HG03378 (cell line): ENCODE results near the gene TAS2R60.

ENCODE experiments used
- ATAC-seq: cut with Tn5 transposase; IDR thresholded peaks from one replicate; pipeline ENCODE4 v1.9.1; 2021; ENCODE audit warnings: mild to moderate bottlenecking, moderate library complexity; ENCODE audit not compliant: unreplicated experiment

TAS2R60 gene

GRCh38 chr7:143437578-143437977 is 5.7 kb upstream of the TAS2R60 start:
- peak; percentile 37 for ATAC-seq

GRCh38 chr7:143439866-143440265 is 3.4 kb upstream of the TAS2R60 start:
- ATAC-seq = no peak

- ATAC-seq = no peak
These were observed 970 bp downstream of the TAS2R60 start for GRCh38 chr7:143444063-143444782.

GRCh38 chr7:143444785-143445184 is 1.5 kb downstream of the TAS2R60 start:
- ATAC-seq = no peak

GRCh38 chr7:143447466-143447865 is 4.2 kb downstream of the TAS2R60 start:
- ATAC-seq = no peak

- no peak for ATAC-seq
These were observed 5.2 kb downstream of the TAS2R60 start for GRCh38 chr7:143448429-143448828.

GRCh38 chr7:143449793-143450192 is 6.5 kb downstream of the TAS2R60 start:
- no peak for ATAC-seq

- ATAC-seq = no peak
These were observed 7.9 kb downstream of the TAS2R60 start for GRCh38 chr7:143451122-143451521.

- no peak for ATAC-seq
These were observed 8.5 kb downstream of the TAS2R60 start for GRCh38 chr7:143451746-143452145.

- no peak for ATAC-seq
These were observed 9.2 kb downstream of the TAS2R60 start for GRCh38 chr7:143452495-143452894.

GRCh38 chr7:143454091-143454680 is 10.9 kb downstream of the TAS2R60 start:
- no peak for ATAC-seq

GRCh38 chr7:143455491-143455890 is 12.2 kb downstream of the TAS2R60 start:
- no peak for ATAC-seq

- no peak for ATAC-seq
These were observed 12.7 kb downstream of the TAS2R60 start for GRCh38 chr7:143455942-143456341.

- no peak for ATAC-seq
These were observed 13.9 kb downstream of the TAS2R60 start for GRCh38 chr7:143456992-143457793.

GRCh38 chr7:143458263-143458662 is 15.0 kb downstream of the TAS2R60 start:
- no peak for ATAC-seq

- ATAC-seq = no peak
These were observed 15.4 kb downstream of the TAS2R60 start for GRCh38 chr7:143458681-143459080.

- no peak for ATAC-seq
These were observed 16.1 kb downstream of the TAS2R60 start for GRCh38 chr7:143459359-143459758.

- no peak for ATAC-seq
These were observed 17.2 kb downstream of the TAS2R60 start for GRCh38 chr7:143460271-143460979.

GRCh38 chr7:143462045-143462444 is 18.8 kb downstream of the TAS2R60 start:
- ATAC-seq = no peak

GRCh38 chr7:143463556-143463955 is 20.3 kb downstream of the TAS2R60 start:
- ATAC-seq = no peak

GRCh38 chr7:143463957-143464356 is 20.7 kb downstream of the TAS2R60 start:
- ATAC-seq = no peak
